ENCODE data around the gene CLOCK.

- TF ChIP-seq CTCF (IDR thresholded peaks at IDR 0.05) (no peak), POLR2AphosphoS5 (IDR thresholded peaks at IDR 0.05; ENCODE audit: low read depth, low read length) (no peak), NFIC (IDR thresholded peaks at IDR 0.05; ENCODE audit: borderline replicate concordance) (no peak), FOXM1 (IDR thresholded peaks at IDR 0.05; ENCODE audit: low read depth) (no peak), TAF1 (IDR thresholded peaks at IDR 0.05; ENCODE audit: borderline replicate concordance, low read depth, low read length) (no peak), EZH2phosphoT487 (IDR thresholded peaks at IDR 0.05; ENCODE audit: borderline replicate concordance, low read depth) (no peak), RAD21 (IDR thresholded peaks at IDR 0.05; ENCODE audit: low read length) (no peak), FOXJ3 (CRISPR knock-in tag; IDR thresholded peaks at IDR 0.05) (no peak), NRF1 (IDR thresholded peaks at IDR 0.05; ENCODE audit: low read depth, low read length) (no peak), JUND (IDR thresholded peaks at IDR 0.05) (no peak), TEAD4 (IDR thresholded peaks at IDR 0.05; ENCODE audit: borderline replicate concordance, insufficient read depth) (no peak)
- TF ChIP-seq, protein P1, sequence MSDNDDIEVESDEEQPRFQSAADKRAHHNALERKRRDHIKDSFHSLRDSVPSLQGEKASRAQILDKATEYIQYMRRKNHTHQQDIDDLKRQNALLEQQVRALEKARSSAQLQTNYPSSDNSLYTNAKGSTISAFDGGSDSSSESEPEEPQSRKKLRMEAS (IDR thresholded peaks at IDR 0.05; ENCODE audit: low read depth): no peak
- TF ChIP-seq, protein P2, sequence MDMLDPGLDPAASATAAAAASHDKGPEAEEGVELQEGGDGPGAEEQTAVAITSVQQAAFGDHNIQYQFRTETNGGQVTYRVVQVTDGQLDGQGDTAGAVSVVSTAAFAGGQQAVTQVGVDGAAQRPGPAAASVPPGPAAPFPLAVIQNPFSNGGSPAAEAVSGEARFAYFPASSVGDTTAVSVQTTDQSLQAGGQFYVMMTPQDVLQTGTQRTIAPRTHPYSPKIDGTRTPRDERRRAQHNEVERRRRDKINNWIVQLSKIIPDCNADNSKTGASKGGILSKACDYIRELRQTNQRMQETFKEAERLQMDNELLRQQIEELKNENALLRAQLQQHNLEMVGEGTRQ (IDR thresholded peaks at IDR 0.05; ENCODE audit: borderline replicate concordance, low read depth, low read length): no peak
These were observed 136.3 kb downstream of the CLOCK start for GRCh38 chr4:55410431-55410830.
